SK-N-SH (cell line): ENCODE results near the gene USP32. TPM values are rescaled to one million over a fixed set of nuclear protein-coding genes. Genes with fewer than 3 reads are reported as not detected.

Experiments used
- CTCF ChIA-PET: fragments of 300-600, 350-600 bp; formaldehyde crosslinking; extraction: SDS; loops from one replicate; lab custom pipeline; 2021; lab: Yijun Ruan, JAX
- POLR2A ChIA-PET: fragments of 350-600 bp; sonication (Branson Sonifier 250); formaldehyde crosslinking; extraction: SDS; loops from one replicate; lab custom pipeline; 2020; ENCODE audit warnings: antibody characterized with exemption, inconsistent platforms; lab: Yijun Ruan, JAX
- DNase-seq: peaks from one replicate; pipeline ENCODE4 v3.0.0; 2012
- H2AFZ ChIP-seq: fragments of 200-600 bp; sonication (generic); 2 replicates; pipeline ENCODE4 v1.8.1; 2016; ENCODE audit warnings: antibody characterized with exemption, mild to moderate bottlenecking, low read depth
- H3F3A ChIP-seq: fragments of 200-600 bp; sonication (generic); replicated peaks from 2 replicates; pipeline ENCODE3; 2016; ENCODE audit warnings: antibody characterized with exemption, mild to moderate bottlenecking; ENCODE audit not compliant: insufficient read depth
- H3K27ac ChIP-seq, 2 experiments: fragments of 200-500 bp in 1 of 2; fragments of 200-600 bp in 1 of 2; sonication (Bioruptor generic) in 1 of 2; sonication (generic), shearing (Covaris generic) in 1 of 2; 2 replicates each; pipeline versions ENCODE4 v1.5.1 to v1.6.1; 2014 to 2016; ENCODE audit warnings: low read depth in 2 of 2, inconsistent platforms in 1 of 2, low read length in 1 of 2, mild to moderate bottlenecking in 1 of 2, mixed read lengths in 1 of 2
- H3K27me3 ChIP-seq: fragments of 200-600 bp; sonication (generic), shearing (Covaris generic); 2 replicates; pipeline ENCODE4 v1.6.1; 2016; ENCODE audit warnings: mixed run types; ENCODE audit not compliant: insufficient read depth
- H3K36me3 ChIP-seq, 2 experiments: fragments of 200-500 bp in 1 of 2; fragments of 200-600 bp in 1 of 2; sonication (Bioruptor generic) in 1 of 2; sonication (generic) in 1 of 2; replicated peaks in 1 of 2; 2 replicates each; pipeline versions ENCODE3 to v1.5.1; 2014 to 2016; ENCODE audit warnings: low read length in 1 of 2, mild to moderate bottlenecking in 1 of 2; ENCODE audit not compliant: insufficient read depth in 2 of 2, control insufficient read depth in 1 of 2
- H3K4me1 ChIP-seq, 2 experiments: fragments of 200-500 bp in 1 of 2; fragments of 200-600 bp in 1 of 2; sonication (Bioruptor generic) in 1 of 2; sonication (generic), shearing (Covaris generic) in 1 of 2; 2 replicates each; pipeline versions ENCODE4 v1.5.1 to v1.6.1; 2014 to 2016; ENCODE audit warnings: low read depth in 1 of 2, low read length in 1 of 2, mixed run types in 1 of 2; ENCODE audit not compliant: insufficient read depth in 2 of 2, control insufficient read depth in 1 of 2
- H3K4me2 ChIP-seq: fragments of 200-600 bp; sonication (generic), shearing (Covaris generic); 2 replicates; pipeline ENCODE4 v1.6.1; 2017; ENCODE audit warnings: mixed run types
- H3K4me3 ChIP-seq, 2 experiments: fragments of 200-500 bp in 1 of 2; fragments of 200-600 bp in 1 of 2; sonication (Bioruptor generic) in 1 of 2; sonication (generic), shearing (Covaris generic) in 1 of 2; 2 replicates each; pipeline versions ENCODE4 v1.5.1 to v1.8.1; 2014 to 2016; ENCODE audit warnings: low read depth in 2 of 2, inconsistent platforms in 1 of 2, low read length in 1 of 2, mild to moderate bottlenecking in 1 of 2, mixed read lengths in 1 of 2, moderate library complexity in 1 of 2
- H3K79me2 ChIP-seq: fragments of 200-600 bp; sonication (generic); 2 replicates; pipeline ENCODE4 v1.8.1; 2017; ENCODE audit warnings: mild to moderate bottlenecking; ENCODE audit not compliant: insufficient read depth
- H3K9ac ChIP-seq: fragments of 200-600 bp; sonication (generic); 2 replicates; pipeline ENCODE4 v1.6.1; 2017; ENCODE audit warnings: mixed run types
- H3K9me2 ChIP-seq: fragments of 200-600 bp; sonication (generic); 2 replicates; pipeline ENCODE4 v1.6.1; 2017; ENCODE audit warnings: mixed run types
- H3K9me3 ChIP-seq: fragments of 200-600 bp; sonication (generic); 2 replicates; pipeline ENCODE4 v1.6.1; 2017; ENCODE audit warnings: mixed run types, mild to moderate bottlenecking, moderate library complexity
- H4K20me1 ChIP-seq: fragments of 200-600 bp; sonication (generic); 2 replicates; pipeline ENCODE4 v1.6.1; 2017; ENCODE audit warnings: mild to moderate bottlenecking, mixed run types; ENCODE audit not compliant: insufficient read depth
- CHD2 ChIP-seq: fragments of 150-350 bp; IDR thresholded peaks from 2 replicates; pipeline ENCODE4 v1.6.1; 2018; ENCODE audit warnings: low read length; ENCODE audit not compliant: partially characterized antibody
- ELF1 ChIP-seq: IDR thresholded peaks from 2 replicates; pipeline ENCODE4 v1.4.0; 2012
- EZH2phosphoT487 ChIP-seq: fragments of 200-600 bp; sonication (generic); IDR thresholded peaks from 2 replicates; pipeline ENCODE4 v1.6.1; 2017; ENCODE audit warnings: low read depth, mixed run types, mild to moderate bottlenecking, antibody characterized with exemption, moderate library complexity, borderline replicate concordance
- FOSL2 ChIP-seq: IDR thresholded peaks from 2 replicates; pipeline ENCODE4 v1.4.0; 2012; ENCODE audit warnings: low read depth, mild to moderate bottlenecking, moderate library complexity, borderline replicate concordance
- FOXJ3 ChIP-seq: sonication (generic); formaldehyde crosslinking; IDR thresholded peaks from 2 replicates; pipeline ENCODE4 v1.5.1; 2020; ENCODE audit warnings: mild to moderate bottlenecking, missing genetic modification reagents
- GABPA ChIP-seq: IDR thresholded peaks from 2 replicates; pipeline ENCODE4 v1.4.0; 2012; ENCODE audit warnings: low read depth, mild to moderate bottlenecking
- JUND ChIP-seq: IDR thresholded peaks from 2 replicates; pipeline ENCODE4 v1.4.0; 2012
- MXI1 ChIP-seq: IDR thresholded peaks from 2 replicates; pipeline ENCODE4 v1.6.1; 2012; ENCODE audit warnings: mild to moderate bottlenecking, low read depth, low read length, improper control_type of control experiment
- NFIC ChIP-seq: IDR thresholded peaks from 2 replicates; pipeline ENCODE4 v1.4.0; 2012; ENCODE audit warnings: borderline replicate concordance
- RAD21 ChIP-seq: IDR thresholded peaks from 2 replicates; pipeline ENCODE4 v1.6.1; 2012; ENCODE audit warnings: mild to moderate bottlenecking, low read length
- RCOR1 ChIP-seq: fragments of 150-350 bp; IDR thresholded peaks from 2 replicates; pipeline ENCODE4 v1.6.1; 2017; ENCODE audit warnings: antibody characterized with exemption, low read length
- RFX5 ChIP-seq: IDR thresholded peaks from 2 replicates; pipeline ENCODE4 v1.6.1; 2012; ENCODE audit warnings: mild to moderate bottlenecking, improper control_type of control experiment, low read length
- RXRA ChIP-seq: IDR thresholded peaks from 2 replicates; pipeline ENCODE4 v1.4.0; 2012; ENCODE audit warnings: low read depth, mild to moderate bottlenecking, borderline replicate concordance
- SIN3A ChIP-seq: IDR thresholded peaks from 2 replicates; pipeline ENCODE4 v1.6.1; 2012; ENCODE audit warnings: low read depth, mild to moderate bottlenecking, low read length, moderate library complexity, borderline replicate concordance
- TCF12 ChIP-seq: IDR thresholded peaks from 2 replicates; pipeline ENCODE4 v1.4.0; 2012
- TEAD4 ChIP-seq: IDR thresholded peaks from 2 replicates; pipeline ENCODE4 v1.4.0; 2012; ENCODE audit warnings: mild to moderate bottlenecking, borderline replicate concordance; ENCODE audit not compliant: insufficient read depth
- WGBS: methylation state at CpG from one replicate; pipeline ENCODE4 v1.1.6; 2017; ENCODE audit warnings: low lambda C conversion rate; 5-methylcytosine and 5-hydroxymethylcytosine counted together
- polyA plus RNA-seq, 3 experiments: library from polyadenylated mRNA; depleted of rRNA; stranded (reverse); fragments of >200 nt; gene quantifications; 2 replicates each; pipeline ENCODE4 v1.2.3, GENCODE V29; 2012
- TF ChIP-seq, protein P1 (sequence below): fragments of 150-350 bp; IDR thresholded peaks from 2 replicates; pipeline ENCODE4 v1.6.1; 2017; ENCODE audit warnings: antibody characterized with exemption, low read length, low read depth, borderline replicate concordance
- TF ChIP-seq, protein P2 (sequence below): fragments of 150-350 bp; IDR thresholded peaks from 2 replicates; pipeline ENCODE4 v1.6.1; 2016; ENCODE audit warnings: mild to moderate bottlenecking, low read depth, low read length
- TF ChIP-seq, protein P3 (sequence below): IDR thresholded peaks from 2 replicates; pipeline ENCODE4 v1.6.1; 2012; ENCODE audit warnings: mild to moderate bottlenecking, low read depth, low read length, moderate library complexity
- TF ChIP-seq, protein P4 (sequence below): IDR thresholded peaks from 2 replicates; pipeline ENCODE4; 2012

Gene USP32
- polyA plus RNA-seq, 1 of the 3 experiments (the other 2 are of a cell fraction) = 25.6 TPM

DNA sequence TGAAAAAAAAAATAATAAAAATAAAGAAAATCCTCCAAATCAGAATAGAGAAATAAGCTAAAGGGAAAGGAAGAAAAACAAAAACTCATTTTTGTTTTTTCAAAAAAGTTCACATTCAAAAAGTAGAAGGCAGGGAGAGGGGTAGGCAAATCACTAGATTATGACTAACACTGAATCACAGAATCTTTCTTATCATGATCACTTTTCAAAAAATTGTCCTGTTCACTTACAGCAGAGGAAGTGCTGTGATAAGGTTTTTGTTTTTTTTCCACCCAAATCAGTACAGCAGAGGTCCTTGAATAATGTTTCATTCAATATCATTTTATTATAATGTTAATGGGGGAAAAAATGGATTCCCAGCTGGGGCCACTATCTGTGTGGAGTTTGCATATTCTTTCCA lies 135.8 kb downstream of the USP32 start:
- H3K4me2 ChIP-seq = 0 out of 2 replicates have a peak overlapping the region, but pooled peaks have one; percentile 5
- POLR2A ChIA-PET = no interaction called here
- H3K36me3 ChIP-seq = peaks cover 52 to 54% of the 10 kb centered on the region in 2 experiments

DNA sequence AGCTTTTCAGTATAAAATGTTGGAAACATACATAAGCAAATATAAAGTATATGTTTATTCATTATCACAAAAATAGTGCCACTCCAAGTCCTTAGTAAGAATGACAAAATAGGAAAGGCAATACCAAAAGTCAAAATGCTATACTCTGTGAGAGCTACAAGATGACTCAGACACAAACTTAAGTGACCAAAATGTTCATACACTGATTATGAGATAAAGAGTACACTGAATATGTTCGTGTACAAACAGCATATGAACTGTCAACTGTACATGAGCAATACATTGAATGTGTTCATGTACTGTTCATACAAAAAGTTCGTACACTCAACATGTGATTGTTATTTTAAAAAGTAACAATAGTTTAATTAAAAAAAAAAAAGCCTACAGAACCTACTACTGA lies 138.9 kb downstream of the USP32 start:
- Histone ChIP-seq H3K27ac (no peak overlapping the region), H3K4me3 (no peak overlapping the region), H3K27me3 (no peaks in the 10 kb centered on the region), H3K4me1 (peaks cover 0 to 12% of the 10 kb centered on the region in 2 experiments; a peak in 1 of 4 replicates), H3K9me2 (0 out of 2 replicates have a peak, but pooled peaks cover 2% of the 10 kb centered on the region), H3F3A (peaks cover 17% of the 10 kb centered on the region), H3K79me2 (peaks cover 3% of the 10 kb centered on the region; the same call in 1 of the 2 replicates), H3K9ac (no peak overlapping the region), H2AFZ (no peak overlapping the region), H3K36me3 (peaks cover 56 to 73% of the 10 kb centered on the region in 2 experiments), H3K9me3 (peaks cover 4% of the 10 kb centered on the region; the same call in 1 of the 2 replicates), H3K4me2 (no peak overlapping the region), H4K20me1 (no peaks in the 10 kb centered on the region)
- ChIA-PET CTCF (interaction anchor here (0.9 to 2.3 kb wide), 7 partner anchors 11 to 184 kb away, joined by 3 to 6 read pairs (median 3); no protein-coding TSS in a partner anchor), POLR2A (no interaction called here)
- 83% methylated on average over 2 of the region's 2 CpGs for WGBS
- DNase-seq = no peak
- no peak for TF ChIP-seq ELF1
- no peak for TF ChIP-seq FOXJ3 (CRISPR knock-in tag)
- TF ChIP-seq TCF12 = no peak
- TF ChIP-seq CHD2 = no peak
- TF ChIP-seq, protein P1, sequence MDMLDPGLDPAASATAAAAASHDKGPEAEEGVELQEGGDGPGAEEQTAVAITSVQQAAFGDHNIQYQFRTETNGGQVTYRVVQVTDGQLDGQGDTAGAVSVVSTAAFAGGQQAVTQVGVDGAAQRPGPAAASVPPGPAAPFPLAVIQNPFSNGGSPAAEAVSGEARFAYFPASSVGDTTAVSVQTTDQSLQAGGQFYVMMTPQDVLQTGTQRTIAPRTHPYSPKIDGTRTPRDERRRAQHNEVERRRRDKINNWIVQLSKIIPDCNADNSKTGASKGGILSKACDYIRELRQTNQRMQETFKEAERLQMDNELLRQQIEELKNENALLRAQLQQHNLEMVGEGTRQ = no peak
- TF ChIP-seq, protein P2, sequence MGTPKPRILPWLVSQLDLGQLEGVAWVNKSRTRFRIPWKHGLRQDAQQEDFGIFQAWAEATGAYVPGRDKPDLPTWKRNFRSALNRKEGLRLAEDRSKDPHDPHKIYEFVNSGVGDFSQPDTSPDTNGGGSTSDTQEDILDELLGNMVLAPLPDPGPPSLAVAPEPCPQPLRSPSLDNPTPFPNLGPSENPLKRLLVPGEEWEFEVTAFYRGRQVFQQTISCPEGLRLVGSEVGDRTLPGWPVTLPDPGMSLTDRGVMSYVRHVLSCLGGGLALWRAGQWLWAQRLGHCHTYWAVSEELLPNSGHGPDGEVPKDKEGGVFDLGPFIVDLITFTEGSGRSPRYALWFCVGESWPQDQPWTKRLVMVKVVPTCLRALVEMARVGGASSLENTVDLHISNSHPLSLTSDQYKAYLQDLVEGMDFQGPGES = no peak
- no peak for TF ChIP-seq TEAD4
- TF ChIP-seq RXRA = no peak
- TF ChIP-seq SIN3A = no peak
- TF ChIP-seq RAD21 = no peak
- TF ChIP-seq, protein P3, sequence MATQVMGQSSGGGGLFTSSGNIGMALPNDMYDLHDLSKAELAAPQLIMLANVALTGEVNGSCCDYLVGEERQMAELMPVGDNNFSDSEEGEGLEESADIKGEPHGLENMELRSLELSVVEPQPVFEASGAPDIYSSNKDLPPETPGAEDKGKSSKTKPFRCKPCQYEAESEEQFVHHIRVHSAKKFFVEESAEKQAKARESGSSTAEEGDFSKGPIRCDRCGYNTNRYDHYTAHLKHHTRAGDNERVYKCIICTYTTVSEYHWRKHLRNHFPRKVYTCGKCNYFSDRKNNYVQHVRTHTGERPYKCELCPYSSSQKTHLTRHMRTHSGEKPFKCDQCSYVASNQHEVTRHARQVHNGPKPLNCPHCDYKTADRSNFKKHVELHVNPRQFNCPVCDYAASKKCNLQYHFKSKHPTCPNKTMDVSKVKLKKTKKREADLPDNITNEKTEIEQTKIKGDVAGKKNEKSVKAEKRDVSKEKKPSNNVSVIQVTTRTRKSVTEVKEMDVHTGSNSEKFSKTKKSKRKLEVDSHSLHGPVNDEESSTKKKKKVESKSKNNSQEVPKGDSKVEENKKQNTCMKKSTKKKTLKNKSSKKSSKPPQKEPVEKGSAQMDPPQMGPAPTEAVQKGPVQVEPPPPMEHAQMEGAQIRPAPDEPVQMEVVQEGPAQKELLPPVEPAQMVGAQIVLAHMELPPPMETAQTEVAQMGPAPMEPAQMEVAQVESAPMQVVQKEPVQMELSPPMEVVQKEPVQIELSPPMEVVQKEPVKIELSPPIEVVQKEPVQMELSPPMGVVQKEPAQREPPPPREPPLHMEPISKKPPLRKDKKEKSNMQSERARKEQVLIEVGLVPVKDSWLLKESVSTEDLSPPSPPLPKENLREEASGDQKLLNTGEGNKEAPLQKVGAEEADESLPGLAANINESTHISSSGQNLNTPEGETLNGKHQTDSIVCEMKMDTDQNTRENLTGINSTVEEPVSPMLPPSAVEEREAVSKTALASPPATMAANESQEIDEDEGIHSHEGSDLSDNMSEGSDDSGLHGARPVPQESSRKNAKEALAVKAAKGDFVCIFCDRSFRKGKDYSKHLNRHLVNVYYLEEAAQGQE = no peak
- no peak for TF ChIP-seq EZH2phosphoT487
- TF ChIP-seq RFX5 = no peak
- TF ChIP-seq, protein P4, sequence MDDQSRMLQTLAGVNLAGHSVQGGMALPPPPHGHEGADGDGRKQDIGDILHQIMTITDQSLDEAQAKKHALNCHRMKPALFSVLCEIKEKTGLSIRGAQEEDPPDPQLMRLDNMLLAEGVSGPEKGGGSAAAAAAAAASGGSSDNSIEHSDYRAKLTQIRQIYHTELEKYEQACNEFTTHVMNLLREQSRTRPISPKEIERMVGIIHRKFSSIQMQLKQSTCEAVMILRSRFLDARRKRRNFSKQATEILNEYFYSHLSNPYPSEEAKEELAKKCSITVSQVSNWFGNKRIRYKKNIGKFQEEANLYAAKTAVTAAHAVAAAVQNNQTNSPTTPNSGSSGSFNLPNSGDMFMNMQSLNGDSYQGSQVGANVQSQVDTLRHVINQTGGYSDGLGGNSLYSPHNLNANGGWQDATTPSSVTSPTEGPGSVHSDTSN = no peak
- TF ChIP-seq RCOR1 = no peak
- TF ChIP-seq NFIC = no peak
- TF ChIP-seq GABPA = no peak

More for the DNA sequence above, 135.8 kb downstream of the USP32 start:
- peaks cover 3% of the 10 kb centered on the region; the same call in 1 of the 2 replicates for H3K79me2 ChIP-seq
- H3K9me2 ChIP-seq = 0 out of 2 replicates have a peak, but pooled peaks cover 2% of the 10 kb centered on the region
- no peaks in the 10 kb centered on the region for H3K27me3 ChIP-seq
- DNase-seq = no peak
- no peak overlapping the region for H2AFZ ChIP-seq
- no peaks in the 10 kb centered on the region for H3K9me3 ChIP-seq
- no peak overlapping the region for H3K4me3 ChIP-seq
- H4K20me1 ChIP-seq = no peaks in the 10 kb centered on the region
- TF ChIP-seq JUND (peak; percentile 21; the same call in 1 of the 2 replicates), NFIC (no peak), MXI1 (no peak), FOSL2 (peak; percentile 42; the same call in 1 of the 2 replicates)
- TF ChIP-seq, protein P4 = peak; percentile 8; the same call in 1 of the 2 replicates
- peaks cover 22% of the 10 kb centered on the region for H3F3A ChIP-seq
- peak overlapping the region in 1 of 2 experiments; percentile 44; a peak in 2 of 4 replicates for H3K27ac ChIP-seq
- CTCF ChIA-PET = interaction anchor here (0.9 to 1.6 kb wide), 2 partner anchors 19 to 25 kb away, joined by 3 to 4 read pairs; no protein-coding TSS in a partner anchor
- H3K9ac ChIP-seq = no peak overlapping the region
- peaks cover 0 to 12% of the 10 kb centered on the region in 2 experiments; a peak in 1 of 4 replicates for H3K4me1 ChIP-seq
